H9 (cell line): ENCODE data around the gene QRICH2. TPM values are rescaled to one million over a fixed set of nuclear protein-coding genes. Genes with fewer than 3 reads are reported as not detected.

Experiments used
- DNase-seq: peaks from one replicate; pipeline ENCODE4 v3.0.0-alpha.2; 2017
- H2AFZ ChIP-seq: one replicate; pipeline ENCODE4 v1.6.1; 2013; ENCODE audit warnings: mild to moderate bottlenecking, low read length, control low read depth, moderate library complexity
- H2AK5ac ChIP-seq: 2 replicates; pipeline ENCODE4 v1.6.1; 2013; ENCODE audit warnings: low read length, control low read depth, mixed read lengths; ENCODE audit not compliant: insufficient read length
- H2BK120ac ChIP-seq: one replicate; pipeline ENCODE4 v1.6.1; 2013; ENCODE audit warnings: low read depth, mild to moderate bottlenecking, low read length, control low read depth, inconsistent platforms; ENCODE audit not compliant: poor library complexity, severe bottlenecking
- H2BK12ac ChIP-seq: 2 replicates; pipeline ENCODE4 v1.6.1; 2013; ENCODE audit warnings: low read length, control low read depth, mixed read lengths, low read depth; ENCODE audit not compliant: insufficient read length
- H2BK15ac ChIP-seq: 2 replicates; pipeline ENCODE4 v1.6.1; 2013; ENCODE audit warnings: low read depth, low read length, control low read depth
- H2BK20ac ChIP-seq: one replicate; pipeline ENCODE4 v1.6.1; 2013; ENCODE audit warnings: low read depth, mild to moderate bottlenecking, low read length, control low read depth, inconsistent platforms; ENCODE audit not compliant: poor library complexity, severe bottlenecking
- H2BK5ac ChIP-seq: 2 replicates; pipeline ENCODE4 v1.6.1; 2013; ENCODE audit warnings: low read length, control low read depth, mixed read lengths; ENCODE audit not compliant: insufficient read length
- H3K14ac ChIP-seq: 2 replicates; pipeline ENCODE4 v1.6.1; 2013; ENCODE audit warnings: low read length, control low read depth; ENCODE audit not compliant: insufficient read depth
- H3K18ac ChIP-seq: 2 replicates; pipeline ENCODE4 v1.6.1; 2013; ENCODE audit warnings: low read depth, mild to moderate bottlenecking, mixed read lengths, low read length, control low read depth; ENCODE audit not compliant: insufficient read length
- H3K23ac ChIP-seq: 2 replicates; pipeline ENCODE4 v1.6.1; 2013; ENCODE audit warnings: low read length, control low read depth, mixed read lengths, low read depth; ENCODE audit not compliant: insufficient read length
- H3K23me2 ChIP-seq: 2 replicates; pipeline ENCODE4 v1.6.1; 2013; ENCODE audit warnings: low read depth, mild to moderate bottlenecking, mixed read lengths, low read length, control low read depth; ENCODE audit not compliant: insufficient read length, poor library complexity, severe bottlenecking
- H3K27ac ChIP-seq: 2 replicates; pipeline ENCODE4 v1.5.1; 2013; ENCODE audit warnings: low read length, control low read depth, mixed read lengths, low read depth; ENCODE audit not compliant: insufficient read length
- H3K27me3 ChIP-seq: 2 replicates; pipeline ENCODE4 v1.6.1; 2013; ENCODE audit warnings: low read length, control low read depth, inconsistent platforms; ENCODE audit not compliant: insufficient read depth
- H3K4ac ChIP-seq: 2 replicates; pipeline ENCODE4 v1.6.1; 2013; ENCODE audit warnings: low read depth, mild to moderate bottlenecking, control low read depth, inconsistent platforms, low read length, moderate library complexity
- H3K4me1 ChIP-seq: 2 replicates; pipeline ENCODE4 v1.6.1; 2013; ENCODE audit warnings: low read length, control low read depth, inconsistent platforms; ENCODE audit not compliant: insufficient read depth
- H3K4me2 ChIP-seq: 2 replicates; pipeline ENCODE4 v1.6.1; 2013; ENCODE audit warnings: low read length, control low read depth, mixed read lengths; ENCODE audit not compliant: insufficient read length, insufficient read depth
- H3K56ac ChIP-seq: 2 replicates; pipeline ENCODE4 v1.6.1; 2013; ENCODE audit warnings: low read depth, mild to moderate bottlenecking, mixed read lengths, low read length, control low read depth; ENCODE audit not compliant: insufficient read length
- H3K79me1 ChIP-seq: 2 replicates; pipeline ENCODE4 v1.6.1; 2013; ENCODE audit warnings: low read depth, mild to moderate bottlenecking, moderate library complexity, low read length, control low read depth, inconsistent platforms; ENCODE audit not compliant: insufficient read depth, poor library complexity, severe bottlenecking
- H3K79me2 ChIP-seq: 2 replicates; pipeline ENCODE4 v1.6.1; 2013; ENCODE audit warnings: low read length, control low read depth, inconsistent platforms; ENCODE audit not compliant: insufficient read depth
- H3K9ac ChIP-seq: 2 replicates; pipeline ENCODE4 v1.6.1; 2013; ENCODE audit warnings: low read length, control low read depth, mixed read lengths; ENCODE audit not compliant: insufficient read length; ENCODE audit errors: extremely low read depth
- H3K9me3 ChIP-seq: one replicate; pipeline ENCODE4 v1.6.1; 2013; ENCODE audit warnings: low read depth, low read length, inconsistent platforms; ENCODE audit not compliant: control insufficient read depth
- H3T11ph ChIP-seq: one replicate; pipeline ENCODE4 v1.6.1; 2013; ENCODE audit warnings: mild to moderate bottlenecking, low read length, control low read depth, inconsistent platforms
- H4K20me1 ChIP-seq: one replicate; pipeline ENCODE4 v1.6.1; 2013; ENCODE audit not compliant: control insufficient read depth, insufficient read length, insufficient read depth
- H4K5ac ChIP-seq: 2 replicates; pipeline ENCODE4 v1.6.1; 2013; ENCODE audit warnings: low read depth, mild to moderate bottlenecking, mixed read lengths, low read length, control low read depth; ENCODE audit not compliant: insufficient read length
- H4K8ac ChIP-seq: replicated peaks from 2 replicates; pipeline ENCODE4 v1.6.1; 2013; ENCODE audit warnings: low read length, control low read depth, mixed read lengths, low read depth; ENCODE audit not compliant: insufficient read length
- H4K91ac ChIP-seq: 2 replicates; pipeline ENCODE4 v1.6.1; 2013; ENCODE audit warnings: low read depth, mild to moderate bottlenecking, moderate library complexity, mixed read lengths, low read length, control low read depth; ENCODE audit not compliant: insufficient read length
- H3K27ac Mint-ChIP-seq, 3 experiments: 2 replicates in 2 of 3; 3 replicates in 1 of 3; pipeline ENCODE4 v1.8.0; 2020 to 2021; ENCODE audit warnings: mixed read lengths in 3 of 3, mild to moderate bottlenecking in 1 of 3, moderate library complexity in 1 of 3
- H3K27me3 Mint-ChIP-seq: 2 replicates; pipeline ENCODE4 v1.8.0; 2021; ENCODE audit warnings: low read depth, mild to moderate bottlenecking, moderate library complexity, mixed read lengths
- H3K36me3 Mint-ChIP-seq, 3 experiments: 2 replicates in 2 of 3; 3 replicates in 1 of 3; pipeline ENCODE4 v1.8.0; 2020 to 2021; ENCODE audit warnings: low read depth in 3 of 3, mixed read lengths in 3 of 3; ENCODE audit not compliant: insufficient read depth in 1 of 3
- H3K4me1 Mint-ChIP-seq, 2 experiments: 2 replicates each; pipeline ENCODE4 v1.8.0; 2020; ENCODE audit warnings: mixed read lengths in 2 of 2
- H3K4me3 Mint-ChIP-seq, 2 experiments: 2 replicates in 1 of 2; 3 replicates in 1 of 2; pipeline ENCODE4 v1.8.0; 2020 to 2021; ENCODE audit warnings: mild to moderate bottlenecking in 2 of 2, mixed read lengths in 2 of 2, moderate library complexity in 1 of 2
- H3K9me3 Mint-ChIP-seq, 2 experiments: 2 replicates in 1 of 2; 3 replicates in 1 of 2; pipeline ENCODE4 v1.8.0; 2020; ENCODE audit warnings: mild to moderate bottlenecking in 2 of 2, mixed read lengths in 2 of 2, moderate library complexity in 1 of 2
- CTCF ChIP-seq: fragments of 200-600 bp; sonication (generic); conservative IDR thresholded peaks from 3 replicates; pipeline ENCODE4 v1.8.0; 2021; ENCODE audit warnings: antibody characterized with exemption, mild to moderate bottlenecking
- WGBS: extraction: QIAGEN DNeasy Blood & Tissue Kit; methylation state at CpG from one replicate; pipeline ENCODE4 v1.1.7; 2013; ENCODE audit warnings: missing lambda C conversion rate, low lambda C conversion rate, mixed read lengths; ENCODE audit not compliant: insufficient read length; ENCODE audit errors: extremely low coverage; 5-methylcytosine and 5-hydroxymethylcytosine counted together
- total RNA-seq: library from RNA; stranded (reverse); gene quantifications from 2 replicates; pipeline ENCODE4 v1.2.1, GENCODE V29; 2021

The QRICH2 gene
- total RNA-seq, 1 experiment from 2014 or later = 3.2 TPM

DNA sequence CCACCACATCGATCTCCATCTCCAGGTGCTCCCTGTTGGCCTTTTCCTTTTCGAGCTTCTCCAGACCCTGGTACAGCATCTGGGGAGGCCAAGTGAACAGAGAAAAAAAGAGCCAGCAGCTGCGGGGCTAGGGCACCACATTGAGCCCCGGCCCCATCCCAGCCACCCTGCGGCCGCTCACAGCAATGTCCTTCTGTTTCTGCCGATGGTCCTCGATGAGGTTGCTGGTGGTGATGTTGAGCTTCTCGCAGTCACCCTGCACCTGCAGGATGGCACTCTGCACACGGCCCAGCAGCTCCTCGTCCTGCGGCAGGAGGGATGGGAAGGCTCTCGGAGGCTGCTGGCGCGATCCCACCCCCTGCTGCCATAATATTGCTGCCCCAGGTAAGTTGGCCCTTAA is 27.4 kb downstream of the QRICH2 start:
- Histone ChIP-seq H3K23ac (no peak overlapping the region), H3K79me2 (no peaks in the 10 kb centered on the region), H2AFZ (no peak overlapping the region), H4K8ac (no peak overlapping the region), H2AK5ac (no peak overlapping the region), H2BK12ac (no peak overlapping the region), H3K27ac (no peak overlapping the region), H4K91ac (no peak overlapping the region), H2BK15ac (no peak overlapping the region), H3K23me2 (no peaks in the 10 kb centered on the region), H3K14ac (no peak overlapping the region), H3K9ac (no peak overlapping the region), H3K79me1 (no peaks in the 10 kb centered on the region), H3K18ac (no peak overlapping the region), H3K4me1 (no peaks in the 10 kb centered on the region), H3T11ph (no peak overlapping the region), H4K20me1 (no peaks in the 10 kb centered on the region), H2BK120ac (no peak overlapping the region), H3K4me2 (no peak overlapping the region), H3K27me3 (no peaks in the 10 kb centered on the region), H2BK20ac (no peak overlapping the region), H4K5ac (no peak overlapping the region), H3K56ac (no peak overlapping the region), H2BK5ac (no peak overlapping the region), H3K9me3 (no peaks in the 10 kb centered on the region), H3K4ac (no peak overlapping the region)
- Mint-ChIP-seq H3K4me1 (peaks cover 6 to 17% of the 10 kb centered on the region in 2 experiments), H3K4me3 (no peak overlapping the region), H3K27ac (no peak overlapping the region), H3K27me3 (peaks cover 1% of the 10 kb centered on the region; the same call in 1 of the 2 replicates), H3K36me3 (no peaks in the 10 kb centered on the region), H3K9me3 (no peaks in the 10 kb centered on the region)
- TF ChIP-seq CTCF = no peak
- WGBS = no CpG with 5 or more reads among the region's 15 CpGs
- DNase-seq = no peak
